Activated T-cell treated with anti-CD3 and anti-CD28 coated beads, Interleukin-2, amount 50 U/mL, for 4 hours (primary cell): ENCODE data around the gene IL22RA1. TPM values are rescaled to one million over a fixed set of nuclear protein-coding genes. Genes with fewer than 3 reads are reported as not detected.

ENCODE experiments used
- ATAC-seq, 2 donors: fragments of 200-7000 bp; cut with Tn5 transposase; one replicate each; pipeline ENCODE4 v1.10.0; 2021
- DNase-seq: peaks from one replicate; pipeline ENCODE4 v3.0.0-alpha.2; 2020
- H3K27me3 Mint-ChIP-seq: one replicate; pipeline ENCODE4 v1.8.0; 2021; ENCODE audit warnings: low read depth, mixed read lengths
- H3K36me3 Mint-ChIP-seq: one replicate; pipeline ENCODE4 v1.8.0; 2022; ENCODE audit warnings: mixed read lengths; ENCODE audit not compliant: insufficient read depth
- H3K4me1 Mint-ChIP-seq: one replicate; pipeline ENCODE4 v1.8.0; 2021; ENCODE audit warnings: low read depth, mixed read lengths
- H3K4me3 Mint-ChIP-seq: one replicate; pipeline ENCODE4 v1.8.0; 2021; ENCODE audit warnings: mild to moderate bottlenecking, moderate library complexity, mixed read lengths
- H3K9me3 Mint-ChIP-seq: one replicate; pipeline ENCODE4 v1.8.0; 2021; ENCODE audit warnings: mixed read lengths
- total RNA-seq, 3 donors: library from RNA; stranded (reverse); gene quantifications; one replicate each; pipeline ENCODE4 v1.2.1, GENCODE V29; 2021

The IL22RA1 gene
- total RNA-seq, 3 donors from 2014 or later: 0.08 TPM; not detected in 2

GRCh38 chr1:24136956-24137539, 5.9 kb downstream of the IL22RA1 start:
- ATAC-seq (no peak), DNase-seq (no peak)
- H3K9me3 Mint-ChIP-seq: no peaks in the 10 kb centered on the region
- H3K27me3 Mint-ChIP-seq: peaks cover 5% of the 10 kb centered on the region
- no peaks in the 10 kb centered on the region for H3K36me3 Mint-ChIP-seq
- no peaks in the 10 kb centered on the region for H3K4me1 Mint-ChIP-seq
- H3K4me3 Mint-ChIP-seq: no peak overlapping the region

- Mint-ChIP-seq H3K9me3 (peaks cover 13% of the 10 kb centered on the region), H3K4me1 (no peaks in the 10 kb centered on the region), H3K4me3 (no peak overlapping the region), H3K36me3 (no peaks in the 10 kb centered on the region), H3K27me3 (peaks cover 2% of the 10 kb centered on the region)
- DNase-seq: no peak
- ATAC-seq: no peak
Measured at GRCh38 chr1:24134376-24134775, 8.6 kb downstream of the IL22RA1 start.

GRCh38 chr1:24133819-24134218, 9.1 kb downstream of the IL22RA1 start:
- Mint-ChIP-seq H3K27me3 (peaks cover 2% of the 10 kb centered on the region), H3K4me3 (no peak overlapping the region), H3K4me1 (no peaks in the 10 kb centered on the region), H3K36me3 (no peaks in the 10 kb centered on the region), H3K9me3 (peaks cover 13% of the 10 kb centered on the region)
- no peak for DNase-seq
- ATAC-seq: no peak

GRCh38 chr1:24130385-24130784, 12.6 kb downstream of the IL22RA1 start:
- Mint-ChIP-seq H3K27me3 (peaks cover 1% of the 10 kb centered on the region), H3K36me3 (no peaks in the 10 kb centered on the region), H3K9me3 (peaks cover 13% of the 10 kb centered on the region), H3K4me3 (no peak overlapping the region), H3K4me1 (no peaks in the 10 kb centered on the region)
- DNase-seq (no peak), ATAC-seq (no peak)

- ATAC-seq: no peak
- no peaks in the 10 kb centered on the region for H3K36me3 Mint-ChIP-seq
- H3K27me3 Mint-ChIP-seq: peaks cover 4% of the 10 kb centered on the region
- H3K4me3 Mint-ChIP-seq: no peak overlapping the region
- peaks cover 13% of the 10 kb centered on the region for H3K9me3 Mint-ChIP-seq
- DNase-seq: no peak
- H3K4me1 Mint-ChIP-seq: no peaks in the 10 kb centered on the region
Measured at GRCh38 chr1:24127801-24128363, 15.1 kb downstream of the IL22RA1 start.

GRCh38 chr1:24127134-24127800, 15.7 kb downstream of the IL22RA1 start:
- Mint-ChIP-seq H3K9me3 (peaks cover 13% of the 10 kb centered on the region), H3K36me3 (no peaks in the 10 kb centered on the region), H3K4me3 (no peak overlapping the region), H3K4me1 (no peaks in the 10 kb centered on the region), H3K27me3 (peaks cover 4% of the 10 kb centered on the region)
- DNase-seq (no peak), ATAC-seq (no peak)

- ATAC-seq (no peak), DNase-seq (no peak)
- H3K4me1 Mint-ChIP-seq: no peaks in the 10 kb centered on the region
- H3K27me3 Mint-ChIP-seq: peaks cover 6% of the 10 kb centered on the region
- no peak overlapping the region for H3K4me3 Mint-ChIP-seq
- no peaks in the 10 kb centered on the region for H3K36me3 Mint-ChIP-seq
- H3K9me3 Mint-ChIP-seq: peaks cover 13% of the 10 kb centered on the region
Measured at GRCh38 chr1:24126672-24127023, 16.3 kb downstream of the IL22RA1 start.

- Mint-ChIP-seq H3K27me3 (peaks cover 6% of the 10 kb centered on the region), H3K4me3 (no peak overlapping the region), H3K9me3 (peaks cover 10% of the 10 kb centered on the region), H3K4me1 (no peaks in the 10 kb centered on the region), H3K36me3 (no peaks in the 10 kb centered on the region)
- ATAC-seq: no peak
- DNase-seq: no peak
Measured at GRCh38 chr1:24126018-24126671, 16.8 kb downstream of the IL22RA1 start.

- Mint-ChIP-seq H3K4me3 (no peak overlapping the region), H3K27me3 (peaks cover 9% of the 10 kb centered on the region), H3K36me3 (no peaks in the 10 kb centered on the region), H3K4me1 (no peaks in the 10 kb centered on the region), H3K9me3 (peaks cover 8% of the 10 kb centered on the region)
- ATAC-seq (no peak), DNase-seq (no peak)
Measured at GRCh38 chr1:24125456-24125855, 17.5 kb downstream of the IL22RA1 start.

GRCh38 chr1:24124980-24125379, 18.0 kb downstream of the IL22RA1 start:
- Mint-ChIP-seq H3K9me3 (peaks cover 4% of the 10 kb centered on the region), H3K27me3 (peaks cover 9% of the 10 kb centered on the region), H3K4me3 (no peak overlapping the region), H3K36me3 (no peaks in the 10 kb centered on the region), H3K4me1 (no peaks in the 10 kb centered on the region)
- ATAC-seq: no peak
- no peak for DNase-seq

- Mint-ChIP-seq H3K4me3 (no peak overlapping the region), H3K27me3 (peaks cover 9% of the 10 kb centered on the region), H3K9me3 (no peaks in the 10 kb centered on the region), H3K36me3 (no peaks in the 10 kb centered on the region), H3K4me1 (no peaks in the 10 kb centered on the region)
- ATAC-seq (no peak), DNase-seq (no peak)
Measured at GRCh38 chr1:24123611-24124010, 19.3 kb downstream of the IL22RA1 start.

GRCh38 chr1:24122776-24123175, 20.2 kb downstream of the IL22RA1 start:
- H3K36me3 Mint-ChIP-seq: no peaks in the 10 kb centered on the region

GRCh38 chr1:24121406-24121805, 21.5 kb downstream of the IL22RA1 start:
- Mint-ChIP-seq H3K9me3 (no peaks in the 10 kb centered on the region), H3K36me3 (no peaks in the 10 kb centered on the region), H3K27me3 (peaks cover 19% of the 10 kb centered on the region)

More at GRCh38 chr1:24122776-24123175, 20.2 kb downstream of the IL22RA1 start:
- Mint-ChIP-seq H3K27me3 (peaks cover 12% of the 10 kb centered on the region), H3K9me3 (no peaks in the 10 kb centered on the region), H3K4me3 (no peak overlapping the region), H3K4me1 (no peaks in the 10 kb centered on the region)
- ATAC-seq: no peak
- no peak for DNase-seq

GRCh38 chr1:24120965-24121364, 22.0 kb downstream of the IL22RA1 start:
- Mint-ChIP-seq H3K9me3 (no peaks in the 10 kb centered on the region), H3K4me1 (no peaks in the 10 kb centered on the region), H3K27me3 (peaks cover 24% of the 10 kb centered on the region), H3K4me3 (no peak overlapping the region), H3K36me3 (no peaks in the 10 kb centered on the region)
- DNase-seq: no peak
- ATAC-seq: no peak

More at GRCh38 chr1:24121406-24121805, 21.5 kb downstream of the IL22RA1 start:
- ATAC-seq (no peak), DNase-seq (no peak)
- no peak overlapping the region for H3K4me3 Mint-ChIP-seq
- no peaks in the 10 kb centered on the region for H3K4me1 Mint-ChIP-seq
